Ascending aorta (tissue), 2 donors: ENCODE measurements around the gene USP22. TPM values are rescaled to one million over a fixed set of nuclear protein-coding genes. Genes with fewer than 3 reads are reported as not detected.

ENCODE experiments used
- DNase-seq, 2 donors: peaks; one replicate each; pipeline ENCODE4 v3.0.0-alpha.2; 2019; ENCODE audit warnings: low spot score in 2 of 2
- H3K27ac ChIP-seq, 2 donors: fragments of 200-600 bp; sonication (generic); one replicate each; pipeline ENCODE4 v1.5.1; 2016 to 2017; ENCODE audit warnings: mild to moderate bottlenecking in 1 of 2
- H3K27me3 ChIP-seq: fragments of 200-600 bp; sonication (generic); one replicate; pipeline ENCODE4 v1.5.1; 2017
- H3K36me3 ChIP-seq, 2 donors: fragments of 200-600 bp; sonication (generic); one replicate each; pipeline ENCODE4 v1.5.1; 2016
- H3K4me1 ChIP-seq, 2 donors: fragments of 200-600 bp; sonication (generic); one replicate each; pipeline ENCODE4 v1.5.1; 2016 to 2017; ENCODE audit warnings: mild to moderate bottlenecking in 1 of 2
- H3K4me3 ChIP-seq, 2 donors: fragments of 200-600 bp; sonication (generic); one replicate each; pipeline ENCODE4 v1.5.1; 2016 to 2017; ENCODE audit warnings: mild to moderate bottlenecking in 1 of 2
- H3K9me3 ChIP-seq, 2 donors: fragments of 200-600 bp; sonication (generic); one replicate each; pipeline ENCODE4 v1.5.1; 2016
- intact Hi-C: fragments of 100-400 bp; cut with DNase I; formaldehyde crosslinking; loops from one replicate; pipeline ENCODE4 v1.15.1; 2023
- total RNA-seq: library from RNA; depleted of rRNA; stranded (reverse); fragments of >200 nt; gene quantifications from one replicate; pipeline ENCODE4 v1.1.0, GENCODE V29; 2016
- TF ChIP-seq, protein P1 (sequence below), 3 experiments: fragments of 200-600 bp in 2 of 3; fragments of 450-650 bp in 1 of 3; sonication (generic) in 2 of 3; IDR thresholded peaks; one replicate each; pipeline ENCODE4 v1.5.1; 2016 to 2019; ENCODE audit warnings: antibody characterized with exemption in 3 of 3, mild to moderate bottlenecking in 1 of 3, moderate library complexity in 1 of 3

USP22 gene
- total RNA-seq, 1 donor from 2014 or later, result 170 TPM

DNA sequence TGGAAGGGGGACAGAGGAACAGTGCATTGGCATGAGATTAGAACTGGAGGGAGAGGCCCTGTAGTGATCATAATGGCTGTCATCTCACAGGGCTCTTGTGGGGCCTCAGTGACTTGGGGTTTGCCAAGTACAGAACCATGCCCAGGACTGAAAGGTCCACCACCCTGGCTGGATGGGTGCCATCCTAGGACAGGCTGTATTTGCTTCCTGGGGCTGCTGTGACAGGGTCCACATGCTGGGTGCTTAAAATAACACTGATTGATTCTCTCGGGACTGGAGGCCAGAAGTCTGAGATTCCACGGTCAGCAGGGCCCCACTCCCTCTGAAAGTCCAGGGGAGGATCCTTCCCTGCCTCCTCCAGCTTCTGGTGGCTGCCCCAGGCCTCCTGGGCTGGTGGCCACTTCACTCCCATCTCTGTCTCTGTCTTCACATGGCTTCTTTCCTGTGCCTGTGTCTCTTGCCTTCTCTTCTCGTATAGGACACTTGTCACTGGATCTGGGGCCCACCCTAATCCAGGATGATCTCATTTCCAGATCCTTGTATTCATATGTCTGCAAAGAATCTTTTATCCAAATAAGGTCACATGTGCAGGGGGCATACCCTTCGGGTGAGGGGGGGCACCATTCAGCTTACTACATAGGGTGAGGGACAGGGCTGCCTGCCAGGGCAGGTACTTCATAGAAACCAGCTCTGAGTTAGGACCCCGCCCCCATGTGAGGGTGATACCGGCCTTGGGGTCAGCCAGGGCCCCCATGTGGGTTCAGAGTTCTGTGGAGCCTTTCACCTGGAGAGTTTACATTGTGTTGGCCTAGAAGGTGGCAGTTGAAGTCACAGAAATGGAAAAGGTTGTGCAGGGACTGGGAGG lies 52.6 kb downstream of the USP22 start:
- intact Hi-C loops, result loop anchor here (10.0 kb wide), 1 partner anchor 85 kb away; no protein-coding TSS in a partner anchor
- Histone ChIP-seq H3K36me3 (no peaks in the 10 kb centered on the region), H3K4me3 (no peak overlapping the region), H3K27ac (no peak overlapping the region), H3K4me1 (no peaks in the 10 kb centered on the region), H3K9me3 (no peaks in the 10 kb centered on the region), H3K27me3 (no peaks in the 10 kb centered on the region)
- TF ChIP-seq, protein P1, sequence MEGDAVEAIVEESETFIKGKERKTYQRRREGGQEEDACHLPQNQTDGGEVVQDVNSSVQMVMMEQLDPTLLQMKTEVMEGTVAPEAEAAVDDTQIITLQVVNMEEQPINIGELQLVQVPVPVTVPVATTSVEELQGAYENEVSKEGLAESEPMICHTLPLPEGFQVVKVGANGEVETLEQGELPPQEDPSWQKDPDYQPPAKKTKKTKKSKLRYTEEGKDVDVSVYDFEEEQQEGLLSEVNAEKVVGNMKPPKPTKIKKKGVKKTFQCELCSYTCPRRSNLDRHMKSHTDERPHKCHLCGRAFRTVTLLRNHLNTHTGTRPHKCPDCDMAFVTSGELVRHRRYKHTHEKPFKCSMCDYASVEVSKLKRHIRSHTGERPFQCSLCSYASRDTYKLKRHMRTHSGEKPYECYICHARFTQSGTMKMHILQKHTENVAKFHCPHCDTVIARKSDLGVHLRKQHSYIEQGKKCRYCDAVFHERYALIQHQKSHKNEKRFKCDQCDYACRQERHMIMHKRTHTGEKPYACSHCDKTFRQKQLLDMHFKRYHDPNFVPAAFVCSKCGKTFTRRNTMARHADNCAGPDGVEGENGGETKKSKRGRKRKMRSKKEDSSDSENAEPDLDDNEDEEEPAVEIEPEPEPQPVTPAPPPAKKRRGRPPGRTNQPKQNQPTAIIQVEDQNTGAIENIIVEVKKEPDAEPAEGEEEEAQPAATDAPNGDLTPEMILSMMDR (IDR thresholded peaks at IDR 0.05), result no peak
- DNase-seq, result no peak

DNA sequence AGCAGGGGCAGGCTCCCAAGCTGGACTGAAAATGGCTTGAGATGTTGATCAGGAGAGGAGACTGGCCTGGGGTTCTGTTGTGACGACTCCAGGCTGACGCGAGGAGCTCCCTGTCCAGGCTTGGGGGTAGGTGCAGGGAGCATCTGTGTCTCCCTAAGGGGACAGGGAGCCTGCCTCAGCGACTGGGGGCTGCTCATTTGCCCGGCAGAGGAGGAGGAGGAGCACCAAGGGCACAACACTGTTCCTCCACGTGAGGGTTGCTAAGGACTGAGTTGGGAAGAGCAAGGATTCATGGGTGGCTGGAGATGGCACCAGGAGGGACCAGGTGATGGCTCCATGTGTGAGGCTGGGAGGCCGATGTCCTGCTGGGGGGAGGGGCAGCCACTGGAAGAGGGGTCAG lies 53.3 kb downstream of the USP22 start:
- no peaks in the 10 kb centered on the region for H3K9me3 ChIP-seq
- TF ChIP-seq, protein P1 (IDR thresholded peaks at IDR 0.05), result no peak
- no peak overlapping the region for H3K4me3 ChIP-seq
- intact Hi-C loops, result no loop called here
- no peaks in the 10 kb centered on the region for H3K4me1 ChIP-seq
- no peaks in the 10 kb centered on the region for H3K27me3 ChIP-seq
- H3K27ac ChIP-seq, result no peak overlapping the region
- H3K36me3 ChIP-seq, result no peaks in the 10 kb centered on the region
- DNase-seq, result no peak

DNA sequence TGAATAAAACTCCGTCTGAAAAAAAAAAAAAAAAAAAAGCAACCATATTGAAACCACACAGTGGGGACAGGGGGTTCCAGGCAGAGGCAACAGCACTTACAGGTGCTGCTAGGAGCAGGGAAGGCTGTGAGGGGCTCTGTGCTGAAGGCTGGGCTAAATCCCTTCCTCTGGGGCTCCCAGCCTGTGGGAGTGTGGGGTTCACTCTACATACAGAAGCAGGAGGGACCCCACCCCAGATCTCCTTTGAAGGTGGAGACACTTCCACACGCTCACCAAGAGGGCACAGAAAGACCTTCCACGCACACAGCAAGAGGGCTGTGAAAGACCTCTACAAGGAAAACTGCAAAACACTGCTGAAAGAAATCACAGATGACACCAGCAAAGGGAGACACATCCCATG lies 53.9 kb downstream of the USP22 start:
- intact Hi-C loops, result no loop called here

DNA sequence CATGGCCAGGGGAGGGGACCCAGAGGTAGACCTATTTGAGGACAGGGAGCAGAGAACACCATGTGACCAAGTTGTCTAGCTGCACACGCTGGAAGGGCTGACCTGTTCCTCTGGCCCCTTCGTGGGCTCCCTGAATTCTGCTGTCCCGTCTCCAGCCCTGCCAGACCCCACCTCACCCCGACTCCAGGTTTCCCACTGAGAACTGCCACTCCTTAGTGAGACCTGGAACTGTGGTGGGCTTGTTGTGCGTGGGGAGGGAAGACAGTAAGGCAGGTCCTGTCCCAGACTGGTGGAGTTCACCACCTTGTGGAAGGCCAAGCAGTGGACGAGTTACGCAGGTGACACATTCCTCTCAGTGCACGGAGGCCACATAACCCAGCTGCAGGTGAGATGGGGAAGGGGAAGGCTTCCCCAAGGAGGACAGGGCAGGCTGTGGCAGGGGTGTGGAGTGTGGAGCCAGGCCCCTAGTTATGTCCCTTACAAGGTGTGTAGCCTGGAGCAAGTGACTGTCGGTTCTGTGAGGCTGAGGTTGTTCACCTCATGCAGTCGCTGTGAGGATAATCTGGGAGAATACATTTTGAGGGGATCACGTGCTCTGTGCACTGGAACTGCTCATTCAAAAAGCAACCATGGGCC lies 54.7 kb downstream of the USP22 start:
- DNase-seq, result no peak
- no peak overlapping the region for H3K27ac ChIP-seq
- no peaks in the 10 kb centered on the region for H3K27me3 ChIP-seq
- TF ChIP-seq, protein P1 (IDR thresholded peaks at IDR 0.05), result no peak
- no peak overlapping the region for H3K4me3 ChIP-seq
- no peaks in the 10 kb centered on the region for H3K9me3 ChIP-seq
- H3K4me1 ChIP-seq, result no peaks in the 10 kb centered on the region
- no peaks in the 10 kb centered on the region for H3K36me3 ChIP-seq
- intact Hi-C loops, result no loop called here

More for the DNA sequence above, 53.9 kb downstream of the USP22 start:
- TF ChIP-seq, protein P1 (IDR thresholded peaks at IDR 0.05), result no peak
- no peaks in the 10 kb centered on the region for H3K9me3 ChIP-seq
- no peak overlapping the region for H3K4me3 ChIP-seq
- H3K4me1 ChIP-seq, result no peaks in the 10 kb centered on the region
- H3K27me3 ChIP-seq, result no peaks in the 10 kb centered on the region
- DNase-seq, result no peak
- no peak overlapping the region for H3K27ac ChIP-seq
- H3K36me3 ChIP-seq, result no peaks in the 10 kb centered on the region

DNA sequence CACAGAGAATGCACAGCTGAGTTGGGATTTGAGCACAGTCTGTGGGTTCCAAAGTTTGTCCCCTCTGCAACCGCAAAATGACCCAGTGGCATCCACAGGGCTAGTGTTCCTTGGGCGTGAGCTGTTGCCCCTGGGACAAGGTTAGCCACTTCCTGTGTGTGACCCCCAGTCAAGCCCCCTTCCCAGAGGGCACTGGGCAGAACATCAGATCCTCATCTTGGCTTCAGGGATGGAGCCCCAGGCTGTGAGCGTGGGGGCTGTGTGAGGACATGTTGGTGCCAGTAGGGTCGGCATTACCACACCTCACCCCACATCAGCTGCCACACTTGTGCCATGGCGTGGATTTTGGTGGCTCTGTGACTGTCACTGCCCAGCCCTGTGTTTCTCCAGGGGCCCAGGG lies 55.3 kb downstream of the USP22 start:
- no peak for DNase-seq
- H3K27ac ChIP-seq, result no peak overlapping the region
- no peaks in the 10 kb centered on the region for H3K36me3 ChIP-seq
- H3K4me1 ChIP-seq, result no peaks in the 10 kb centered on the region
- H3K27me3 ChIP-seq, result no peaks in the 10 kb centered on the region
- no peak overlapping the region for H3K4me3 ChIP-seq
- TF ChIP-seq, protein P1 (IDR thresholded peaks at IDR 0.05), result no peak
- intact Hi-C loops, result no loop called here
- no peaks in the 10 kb centered on the region for H3K9me3 ChIP-seq
